ENCODE results near the gene ADARB2.
"Not testable (repeated sequence)": the region's sequence is repeated elsewhere in the genome, so short reads cannot be mapped to it uniquely, and the experiment has no call there.

The ADARB2 gene

GRCh38 chr10:1358147-1358546, 379.2 kb downstream of the ADARB2 start:
- DNase-seq (ENCODE audit: low spot score) = no peak
- in situ Hi-C loops (cut with MboI; ENCODE audit: low pct_unique_long_range_greater_than_20kb, low sequenced_read_pairs, unreplicated experiment) = no loop called here
- TF ChIP-seq CTCF (IDR thresholded peaks at IDR 0.05; ENCODE audit: extremely low read depth, insufficient read depth, missing control alignments) = no peak

- DNase-seq (ENCODE audit: low spot score) = no peak
- in situ Hi-C loops (cut with MboI; ENCODE audit: low pct_unique_long_range_greater_than_20kb, low sequenced_read_pairs, unreplicated experiment) = no loop called here
- no peak for TF ChIP-seq CTCF (IDR thresholded peaks at IDR 0.05; ENCODE audit: extremely low read depth, insufficient read depth, missing control alignments)
Observed at GRCh38 chr10:1356349-1356748, 381.0 kb downstream of the ADARB2 start.

- in situ Hi-C loops (cut with MboI; ENCODE audit: low pct_unique_long_range_greater_than_20kb, low sequenced_read_pairs, unreplicated experiment) = no loop called here
- DNase-seq (ENCODE audit: low spot score) = no peak
- no peak for TF ChIP-seq CTCF (IDR thresholded peaks at IDR 0.05; ENCODE audit: extremely low read depth, insufficient read depth, missing control alignments)
Observed at GRCh38 chr10:1354809-1355710, 382.3 kb downstream of the ADARB2 start.

GRCh38 chr10:1352296-1352695, 385.0 kb downstream of the ADARB2 start:
- in situ Hi-C loops (cut with MboI; ENCODE audit: low pct_unique_long_range_greater_than_20kb, low sequenced_read_pairs, unreplicated experiment); DNase-seq (ENCODE audit: low spot score): not testable (repeated sequence)

GRCh38 chr10:1348773-1349050, 388.6 kb downstream of the ADARB2 start:
- in situ Hi-C loops (cut with MboI; ENCODE audit: low pct_unique_long_range_greater_than_20kb, low sequenced_read_pairs, unreplicated experiment) = no loop called here
- TF ChIP-seq CTCF (IDR thresholded peaks at IDR 0.05; ENCODE audit: extremely low read depth, insufficient read depth, missing control alignments) = no peak
- DNase-seq (ENCODE audit: low spot score) = no peak

- DNase-seq (ENCODE audit: low spot score) = no peak
- TF ChIP-seq CTCF (IDR thresholded peaks at IDR 0.05; ENCODE audit: extremely low read depth, insufficient read depth, missing control alignments) = no peak
- in situ Hi-C loops (cut with MboI; ENCODE audit: low pct_unique_long_range_greater_than_20kb, low sequenced_read_pairs, unreplicated experiment) = no loop called here
Observed at GRCh38 chr10:1347962-1348772, 389.2 kb downstream of the ADARB2 start.

GRCh38 chr10:1347525-1347924, 389.8 kb downstream of the ADARB2 start:
- no peak for DNase-seq (ENCODE audit: low spot score)
- in situ Hi-C loops (cut with MboI; ENCODE audit: low pct_unique_long_range_greater_than_20kb, low sequenced_read_pairs, unreplicated experiment) = no loop called here
- no peak for TF ChIP-seq CTCF (IDR thresholded peaks at IDR 0.05; ENCODE audit: extremely low read depth, insufficient read depth, missing control alignments)
